Stimulated activated CD8-positive, alpha-beta memory T cell treated with anti-CD3 and anti-CD28 coated beads, Interleukin-15, amount 100 ng/mL, for 4 hours (primary cell): ENCODE data around the gene FASTK.

ENCODE experiments used
- DNase-seq, 2 donors: peaks; one replicate each; pipeline ENCODE4 v3.0.0-alpha.2; 2020; ENCODE audit warnings: low read depth in 2 of 2

The FASTK gene

GRCh38 chr7:151082141-151083070, 1.8 kb upstream of the FASTK start:
- DNase-seq: no peak

- no peak for DNase-seq
Measured at GRCh38 chr7:151081170-151082101, 827 bp upstream of the FASTK start.

- no peak for DNase-seq
Measured at GRCh38 chr7:151080067-151080521, 515 bp downstream of the FASTK start.

- DNase-seq: no peak
Measured at GRCh38 chr7:151079199-151079910, 1.3 kb downstream of the FASTK start.

- no peak for DNase-seq
Measured at GRCh38 chr7:151078233-151079040, 2.2 kb downstream of the FASTK start.

- no peak for DNase-seq
Measured at GRCh38 chr7:151077705-151078232, 2.8 kb downstream of the FASTK start.

GRCh38 chr7:151076863-151077704, 3.5 kb downstream of the FASTK start:
- DNase-seq: no peak

- no peak for DNase-seq
Measured at GRCh38 chr7:151075978-151076426, 4.6 kb downstream of the FASTK start.

- no peak for DNase-seq
Measured at GRCh38 chr7:151075662-151075971, 5.0 kb downstream of the FASTK start.

GRCh38 chr7:151074817-151075661, 5.6 kb downstream of the FASTK start:
- no peak for DNase-seq

- no peak for DNase-seq
Measured at GRCh38 chr7:151073990-151074389, 6.6 kb downstream of the FASTK start.

- DNase-seq: no peak
Measured at GRCh38 chr7:151071032-151071866, 9.4 kb downstream of the FASTK start.

GRCh38 chr7:151070574-151070960, 10.0 kb downstream of the FASTK start:
- DNase-seq: no peak

- DNase-seq: no peak
Measured at GRCh38 chr7:151069841-151070573, 10.6 kb downstream of the FASTK start.

- no peak for DNase-seq
Measured at GRCh38 chr7:151068069-151068773, 12.4 kb downstream of the FASTK start.

GRCh38 chr7:151066273-151066974, 14.2 kb downstream of the FASTK start:
- no peak for DNase-seq
